ENCODE data around the gene RNF208.

RNF208 gene

GRCh38 chr9:137237759-137238726 is 16.0 kb upstream of the RNF208 start:
- no peak for DNase-seq

- DNase-seq: no peak
These were observed 14.9 kb upstream of the RNF208 start for GRCh38 chr9:137236936-137237421.

- DNase-seq: peak; percentile 95
These were observed 14.3 kb upstream of the RNF208 start for GRCh38 chr9:137236238-137236935.

GRCh38 chr9:137235424-137236237 is 13.6 kb upstream of the RNF208 start:
- no peak for DNase-seq

- DNase-seq: no peak
These were observed 12.9 kb upstream of the RNF208 start for GRCh38 chr9:137234758-137235423.

GRCh38 chr9:137234055-137234697 is 12.1 kb upstream of the RNF208 start:
- no peak for DNase-seq

- no peak for DNase-seq
These were observed 11.3 kb upstream of the RNF208 start for GRCh38 chr9:137233143-137233980.

GRCh38 chr9:137232510-137232909 is 10.5 kb upstream of the RNF208 start:
- DNase-seq: no peak

- no peak for DNase-seq
These were observed 10.1 kb upstream of the RNF208 start for GRCh38 chr9:137232101-137232500.

GRCh38 chr9:137231372-137232039 is 9.5 kb upstream of the RNF208 start:
- DNase-seq: no peak

GRCh38 chr9:137230705-137231371 is 8.8 kb upstream of the RNF208 start, which contains the start of gene SLC34A3:
SLC34A3 (plus strand) TSS chr9:137230901; CDS start chr9:137231703, 802 bp downstream.
- no peak for DNase-seq

- no peak for DNase-seq
These were observed 8.1 kb upstream of the RNF208 start for GRCh38 chr9:137229903-137230704.

- no peak for DNase-seq
These were observed 7.2 kb upstream of the RNF208 start for GRCh38 chr9:137228968-137229896.

GRCh38 chr9:137228506-137228967 is 6.5 kb upstream of the RNF208 start:
- no peak for DNase-seq

GRCh38 chr9:137227853-137228505 is 5.9 kb upstream of the RNF208 start:
- no peak for DNase-seq

GRCh38 chr9:137227054-137227852 is 5.2 kb upstream of the RNF208 start, which contains the start of gene RNF224:
RNF224 (plus strand) TSS chr9:137227502; CDS start chr9:137228336, 834 bp downstream.
- DNase-seq: peak; percentile 83 to 87
